Amniotic stem cell (primary cell): ENCODE data around the gene ELK4.
A peak's percentile ranks its signal among the peaks of the same experiment; 100 is the strongest.

Experiments
- DNase-seq: peaks from one replicate; lab custom pipeline; 2025; lab: John Stamatoyannopoulos, UW

ELK4 gene, protein sequence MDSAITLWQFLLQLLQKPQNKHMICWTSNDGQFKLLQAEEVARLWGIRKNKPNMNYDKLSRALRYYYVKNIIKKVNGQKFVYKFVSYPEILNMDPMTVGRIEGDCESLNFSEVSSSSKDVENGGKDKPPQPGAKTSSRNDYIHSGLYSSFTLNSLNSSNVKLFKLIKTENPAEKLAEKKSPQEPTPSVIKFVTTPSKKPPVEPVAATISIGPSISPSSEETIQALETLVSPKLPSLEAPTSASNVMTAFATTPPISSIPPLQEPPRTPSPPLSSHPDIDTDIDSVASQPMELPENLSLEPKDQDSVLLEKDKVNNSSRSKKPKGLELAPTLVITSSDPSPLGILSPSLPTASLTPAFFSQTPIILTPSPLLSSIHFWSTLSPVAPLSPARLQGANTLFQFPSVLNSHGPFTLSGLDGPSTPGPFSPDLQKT

DNA sequence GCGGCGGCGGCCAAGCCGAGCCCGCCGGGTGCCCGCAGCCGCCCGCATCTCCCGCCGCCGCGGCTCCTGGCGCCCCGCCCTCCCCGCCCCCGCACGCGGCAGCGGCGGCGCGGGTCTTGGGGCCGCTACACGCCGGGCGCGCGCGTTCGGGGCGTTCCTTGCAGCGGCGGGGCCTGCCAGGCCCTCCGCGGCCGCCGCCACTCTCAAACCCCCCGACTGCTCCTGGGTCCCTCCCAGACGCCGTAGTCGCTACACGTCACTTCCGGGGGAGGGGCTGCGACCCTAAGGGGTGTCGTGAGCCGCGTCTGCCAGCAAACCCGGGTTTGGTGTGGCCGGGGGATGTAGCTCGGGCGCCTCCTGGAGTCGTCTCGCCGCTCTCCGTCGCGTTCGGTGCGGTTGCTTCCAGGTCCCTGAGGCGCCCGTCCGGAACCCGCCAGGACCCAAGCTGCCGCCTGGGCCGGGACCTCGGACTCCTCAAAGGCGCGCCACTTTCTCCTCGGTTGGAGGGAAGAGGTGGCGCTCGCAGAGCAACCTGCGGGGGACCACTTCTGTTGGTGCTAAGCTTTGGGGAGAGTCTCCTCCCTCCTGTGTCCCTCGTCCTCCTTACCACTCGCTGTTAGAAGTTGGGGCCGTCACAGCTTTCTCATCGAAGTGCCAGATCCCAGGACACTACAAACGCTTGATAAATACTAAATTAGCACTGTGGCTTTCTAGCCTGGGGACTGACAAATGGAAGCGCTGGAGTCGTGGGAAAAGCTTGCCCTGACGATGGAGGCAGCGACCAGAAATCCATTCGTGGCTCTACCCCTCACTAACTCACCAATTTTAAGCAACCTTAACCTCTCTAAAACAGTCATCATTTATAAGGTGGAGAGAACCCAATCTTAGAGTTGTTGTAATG, at the start of gene ELK4:
Gene ELK4 (minus strand): TSS at position 244 of the 901 bp plus-strand sequence. CDS start 8,129 bp downstream, outside the sequence.
- peak; percentile 91 for DNase-seq

DNA sequence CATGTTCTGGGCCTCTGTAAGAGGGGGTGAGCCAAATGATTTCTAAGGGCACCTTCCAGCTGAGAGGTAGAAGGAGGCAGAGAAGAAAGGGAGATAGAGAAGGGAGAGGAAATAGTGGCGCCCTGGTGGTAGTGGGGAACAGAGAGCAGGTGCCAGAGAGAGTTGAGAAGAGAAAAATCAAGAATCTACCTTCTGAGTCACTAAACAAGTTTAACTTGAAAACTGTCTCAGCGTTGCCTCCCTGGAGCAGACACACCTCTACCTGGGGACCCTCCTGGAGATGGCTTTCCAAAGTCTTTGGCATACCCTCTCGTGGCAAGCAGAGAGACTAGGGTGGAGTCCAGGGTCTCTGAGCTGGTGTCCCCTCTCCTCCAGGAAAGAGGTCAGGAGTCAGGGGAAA, 49.6 kb upstream of the ELK4 start:
- DNase-seq, result no peak

DNA sequence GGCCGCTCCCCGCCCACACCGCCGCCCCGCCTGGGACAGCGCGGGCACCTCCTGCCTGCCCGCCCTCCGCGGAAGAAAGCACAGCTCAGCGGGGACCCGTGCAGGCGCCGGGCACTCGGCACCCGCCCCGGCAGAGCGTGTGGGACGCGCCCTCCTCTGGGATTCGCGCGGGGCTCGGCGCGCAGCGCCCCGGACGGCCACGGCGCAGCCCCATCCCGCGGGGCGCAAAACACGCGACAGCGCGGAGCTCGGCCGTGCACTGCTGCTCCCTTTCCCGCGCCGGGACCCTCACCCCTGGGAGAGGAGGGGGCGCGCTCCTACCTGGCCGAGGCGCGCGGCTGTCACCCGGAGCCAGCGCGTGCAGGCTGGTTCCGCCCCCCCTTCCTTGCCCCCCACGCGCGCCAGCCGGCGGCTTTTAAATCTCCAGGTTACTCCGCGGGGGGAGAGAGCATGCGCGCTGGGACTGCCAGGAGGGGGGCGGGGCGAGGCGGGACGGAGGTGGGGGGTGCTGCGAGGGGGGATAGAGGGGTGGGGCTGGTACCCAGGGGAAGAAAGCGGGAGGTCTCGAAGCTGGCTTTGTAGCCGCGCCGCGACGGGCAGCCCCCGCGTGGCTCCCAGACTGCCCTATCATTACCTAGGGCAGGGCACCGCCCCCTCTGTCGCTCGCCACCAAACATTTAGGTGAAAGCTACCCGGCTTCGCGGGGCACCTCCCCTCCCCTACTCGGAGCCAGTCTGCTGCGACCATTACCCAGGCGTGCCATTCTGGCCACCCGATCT, 48.5 kb upstream of the ELK4 start, which contains the start of gene SLC45A3:
Gene SLC45A3 (minus strand): TSS at position 437 of the 779 bp plus-strand sequence. CDS start 15,853 bp downstream, outside the sequence.
- no peak for DNase-seq

DNA sequence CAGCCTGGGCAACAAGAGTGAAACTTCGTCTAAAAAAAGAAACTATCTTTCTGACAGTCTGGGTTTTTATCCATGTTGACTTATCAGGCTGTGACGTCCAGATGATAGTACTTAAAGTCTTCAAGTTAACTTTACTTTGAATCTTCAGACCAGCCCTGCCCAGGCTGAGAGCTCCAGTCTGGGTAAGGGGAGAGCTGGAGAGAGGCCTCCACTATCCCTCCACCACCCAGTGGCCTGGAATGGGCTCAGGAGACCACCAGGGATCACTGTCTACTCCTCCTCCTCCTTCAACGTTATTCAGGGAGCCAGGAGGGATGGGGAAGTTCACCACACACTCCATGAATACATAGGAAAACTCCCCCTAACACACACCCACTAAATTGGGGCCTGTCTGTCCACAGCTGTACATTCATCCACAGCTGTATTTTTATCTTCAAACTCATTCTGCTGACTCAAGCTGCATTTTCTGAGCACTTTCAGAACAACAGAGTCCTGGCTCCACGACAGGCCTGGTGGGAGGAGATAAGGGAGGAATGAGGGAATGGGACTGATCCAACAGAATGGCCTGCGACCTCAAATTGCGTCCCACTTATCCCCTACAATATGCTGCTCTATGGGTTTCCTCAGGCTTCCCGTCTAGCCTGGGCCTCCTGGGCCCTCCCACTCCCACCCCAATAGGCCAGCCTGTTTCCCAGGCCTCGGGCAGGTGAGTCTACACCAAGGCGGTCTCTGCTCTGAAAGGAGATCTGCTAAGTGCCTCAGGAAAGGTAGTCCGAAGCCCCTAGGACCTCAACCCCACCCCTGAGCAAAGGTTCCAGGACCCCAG, 46.7 kb upstream of the ELK4 start:
- no peak for DNase-seq

DNA sequence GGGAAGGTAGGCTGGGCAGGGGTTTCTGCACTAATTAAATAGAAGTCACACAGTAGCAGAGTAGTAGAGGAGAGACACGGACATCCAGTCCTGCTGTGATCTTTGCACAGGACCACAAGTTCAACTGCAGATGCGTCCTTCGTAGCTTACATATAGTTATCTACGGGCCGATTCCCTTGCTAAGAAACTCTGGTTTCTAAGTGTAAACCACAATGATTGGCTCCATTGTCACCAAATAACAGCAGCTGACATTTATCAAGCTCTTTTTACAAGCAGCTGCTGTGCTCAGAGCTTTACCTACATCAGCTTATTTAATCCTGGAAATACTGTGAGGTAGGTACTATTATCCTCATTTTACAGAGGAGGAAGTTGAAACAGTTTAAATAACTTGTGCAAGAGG, 45.4 kb upstream of the ELK4 start:
- no peak for DNase-seq

DNA sequence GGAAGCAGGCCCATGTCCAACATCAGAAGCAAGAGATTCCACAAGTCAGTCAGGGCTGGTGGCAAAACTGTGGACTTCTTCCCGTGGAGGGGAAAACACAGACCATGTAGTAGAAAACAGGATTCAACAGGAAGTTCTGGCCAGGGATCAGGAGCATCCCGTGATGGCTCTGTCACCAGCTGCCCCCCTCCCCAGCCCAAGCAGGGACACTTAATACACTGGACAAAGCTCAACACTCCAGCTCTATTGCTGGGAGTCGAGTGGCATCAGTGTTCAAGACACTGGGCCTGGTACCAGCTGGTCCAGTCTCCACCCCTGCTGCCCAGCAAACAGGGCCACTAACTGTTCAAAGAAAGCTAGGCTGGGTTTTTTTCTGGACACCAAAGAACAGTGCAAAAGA, 44.8 kb upstream of the ELK4 start:
- no peak for DNase-seq

DNA sequence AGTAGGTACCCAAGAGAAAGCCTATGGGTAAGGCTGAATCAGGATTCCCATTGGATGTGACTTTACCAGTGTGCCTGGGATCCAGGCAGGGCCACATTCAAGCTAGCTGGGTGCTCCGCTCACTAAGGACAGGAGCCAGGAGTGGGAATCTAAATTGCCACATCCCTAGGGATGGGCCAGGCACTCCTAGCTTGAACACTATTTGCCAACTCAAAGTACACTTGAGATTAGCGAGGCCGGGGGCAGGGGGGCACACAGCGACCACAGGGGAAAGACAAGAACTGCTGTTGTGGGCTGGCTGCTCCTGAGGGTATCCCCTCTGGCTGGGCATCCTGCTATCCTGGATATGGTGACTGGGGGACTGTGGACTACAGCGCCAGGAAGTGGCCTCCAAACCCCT, 44.2 kb upstream of the ELK4 start:
- no peak for DNase-seq

DNA sequence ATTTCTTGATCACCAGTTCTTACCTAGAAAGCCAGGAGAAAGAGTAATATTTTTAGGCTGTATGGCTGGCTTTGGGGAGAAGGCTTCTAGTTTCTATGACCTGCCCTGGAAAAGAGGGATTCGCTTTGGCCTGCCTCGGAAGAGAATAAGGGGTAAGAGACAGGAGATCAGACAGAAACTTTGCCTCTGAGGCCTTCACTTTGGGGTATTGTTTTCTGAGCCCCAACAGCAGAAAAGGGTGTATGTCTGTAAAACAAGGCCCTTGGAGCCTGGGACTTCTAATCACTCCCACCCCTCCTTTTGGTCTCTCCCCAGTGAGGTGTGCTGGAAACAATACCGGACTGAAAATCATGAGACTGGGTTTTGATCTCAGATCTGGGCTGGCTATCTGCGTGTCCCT, 43.4 kb upstream of the ELK4 start:
- no peak for DNase-seq

DNA sequence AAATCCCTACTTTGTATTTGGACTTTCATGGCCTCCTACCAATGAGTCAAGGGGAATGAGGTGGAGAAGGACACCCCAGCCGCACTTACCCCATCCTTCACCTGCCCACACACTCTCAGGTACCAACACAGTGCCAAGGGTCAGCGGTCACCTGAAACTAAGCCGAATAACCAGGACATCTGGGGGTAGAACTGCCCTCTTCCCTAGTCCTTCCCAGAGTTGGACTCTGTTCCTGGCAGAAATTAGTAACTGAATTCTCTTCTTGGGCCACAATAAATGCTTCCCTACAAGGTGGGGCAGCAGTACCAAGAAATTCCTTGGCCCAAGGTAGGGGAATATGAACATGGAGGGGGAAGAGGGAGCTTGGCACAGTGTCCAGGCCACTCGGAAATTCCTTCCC, 41.2 kb upstream of the ELK4 start:
- no peak for DNase-seq

DNA sequence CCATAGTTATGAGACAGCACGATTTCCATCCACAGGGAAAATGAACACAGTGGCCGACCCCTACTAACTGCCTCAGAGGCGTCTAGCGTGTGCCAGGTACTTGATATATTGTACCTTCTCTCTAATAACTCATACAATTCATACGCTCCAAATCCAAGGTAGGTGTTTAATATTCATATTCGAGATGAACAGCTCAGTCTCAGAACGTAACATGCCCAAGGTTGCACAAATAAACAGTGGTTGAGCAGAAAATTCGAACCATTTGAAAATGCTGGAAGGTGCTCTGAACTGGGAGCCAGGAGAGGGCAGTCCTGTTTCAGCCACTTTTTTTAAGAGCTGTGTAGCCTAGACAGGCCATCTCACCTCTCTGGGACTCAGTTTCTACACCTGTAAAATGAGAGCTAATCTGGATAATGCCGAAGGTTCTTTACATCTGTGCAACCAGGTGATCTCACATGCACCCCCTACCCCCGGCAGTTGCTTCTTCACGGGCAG, 40.6 kb upstream of the ELK4 start:
- DNase-seq, result no peak

DNA sequence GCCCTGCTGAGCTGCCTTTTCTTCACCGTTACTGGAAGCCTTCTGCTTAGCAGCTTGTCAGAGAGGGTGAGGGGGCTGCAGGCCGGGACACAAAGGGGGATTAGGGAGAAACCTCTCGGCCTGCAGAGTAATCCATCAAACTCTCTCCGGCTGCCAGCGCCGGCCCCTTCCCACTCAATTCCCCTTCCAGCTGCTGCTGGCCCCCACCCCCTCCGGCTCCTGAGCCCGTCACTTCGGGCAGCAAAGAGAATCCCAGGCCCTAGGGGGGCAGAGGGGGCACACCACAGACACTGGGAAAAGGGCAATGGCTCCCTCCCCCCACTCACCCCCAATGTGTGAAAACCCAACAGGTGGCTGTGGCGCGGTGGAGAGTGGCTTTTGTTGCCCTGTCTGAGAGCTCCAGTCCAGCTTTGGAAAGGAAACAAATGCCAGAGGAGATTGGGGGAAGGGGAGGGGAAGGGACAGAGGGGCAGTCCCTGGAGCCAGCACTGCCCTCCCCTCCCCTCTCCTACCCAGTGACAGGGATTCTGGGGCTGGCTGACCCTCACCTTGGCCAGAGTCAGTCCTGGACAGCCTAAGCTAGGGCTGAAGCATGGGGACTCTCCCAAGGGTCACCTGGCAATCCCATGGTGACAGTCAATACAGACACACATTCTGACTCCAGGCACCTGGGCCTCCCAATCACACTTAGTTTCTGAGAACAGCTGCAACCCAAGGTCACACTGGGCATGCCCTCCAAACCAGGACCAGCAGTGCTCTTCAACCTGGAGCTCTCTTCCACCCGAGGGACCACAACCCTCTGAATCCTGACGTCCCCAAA, 39.0 kb upstream of the ELK4 start:
- DNase-seq, result no peak

DNA sequence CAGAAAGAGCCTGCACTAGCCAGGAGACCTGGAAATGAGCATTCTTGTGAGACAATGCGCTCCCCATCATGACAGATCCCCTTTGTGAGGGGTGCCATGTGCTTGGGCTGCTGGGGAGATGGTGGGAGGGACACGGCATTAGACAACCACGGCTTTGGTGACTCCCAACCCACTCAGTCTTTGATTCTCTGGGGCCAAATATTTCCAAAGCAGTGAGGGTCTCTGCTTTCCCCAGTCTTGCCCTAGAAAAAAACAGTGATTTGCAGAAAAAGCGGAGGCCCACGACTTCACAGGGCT, 38.3 kb upstream of the ELK4 start:
- no peak for DNase-seq

DNA sequence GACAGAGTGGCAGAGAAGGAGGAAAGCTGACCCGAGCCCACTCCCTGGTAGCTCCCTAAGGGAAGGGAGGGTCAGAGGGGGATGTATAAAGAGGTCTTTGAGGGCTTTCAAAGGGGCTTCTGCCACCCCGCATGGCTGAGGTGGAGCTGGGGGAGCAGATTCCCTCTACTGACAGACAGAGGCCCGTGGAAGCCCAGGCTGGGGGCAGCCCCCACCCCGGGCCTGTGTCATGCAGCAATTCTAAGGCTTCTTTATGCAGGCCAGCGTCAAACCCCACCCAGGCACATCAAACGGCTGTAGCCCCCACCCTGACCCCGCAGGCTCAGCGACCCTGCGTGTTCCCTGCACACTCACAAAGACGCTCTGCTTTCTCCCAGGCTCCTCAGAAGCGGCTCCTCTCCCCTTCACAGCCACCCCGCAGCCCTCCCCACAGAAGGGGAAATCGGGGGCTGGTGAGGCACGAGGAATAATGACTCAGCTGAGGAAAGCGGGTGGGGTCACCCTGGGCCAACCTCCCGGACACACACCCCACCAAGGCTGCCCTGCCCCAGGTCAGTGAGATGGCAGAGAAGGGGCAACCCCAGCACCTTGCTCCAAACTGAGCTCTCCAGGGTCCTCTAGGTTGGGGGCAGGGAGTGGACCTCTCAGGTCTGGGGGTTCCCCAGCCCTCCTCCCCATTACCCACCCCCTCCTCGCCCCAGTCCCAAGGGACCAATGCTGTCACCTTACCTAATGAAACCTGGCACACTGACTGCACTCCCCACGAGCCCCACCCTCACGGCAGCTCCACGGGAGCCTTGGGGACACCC, 37.7 kb upstream of the ELK4 start:
- no peak for DNase-seq

DNA sequence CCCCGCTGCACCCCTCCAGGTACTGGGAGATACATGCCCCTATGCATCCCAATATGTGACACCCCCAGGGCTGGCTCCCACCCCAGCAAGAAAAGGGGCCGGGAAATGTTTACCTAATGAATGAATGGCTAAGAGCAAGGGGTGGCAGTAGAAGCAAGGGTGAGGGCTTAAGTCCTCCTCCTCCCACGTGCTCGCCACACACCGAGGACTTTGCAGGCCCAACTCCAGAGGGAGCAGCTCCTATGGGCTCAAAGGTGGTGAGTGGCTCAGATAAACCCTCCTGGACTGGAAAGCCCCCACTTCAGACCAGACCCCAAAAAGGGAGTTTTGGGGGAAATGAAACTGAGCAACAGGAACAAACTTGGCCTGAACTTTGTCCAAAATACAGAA, 37.1 kb upstream of the ELK4 start:
- no peak for DNase-seq

DNA sequence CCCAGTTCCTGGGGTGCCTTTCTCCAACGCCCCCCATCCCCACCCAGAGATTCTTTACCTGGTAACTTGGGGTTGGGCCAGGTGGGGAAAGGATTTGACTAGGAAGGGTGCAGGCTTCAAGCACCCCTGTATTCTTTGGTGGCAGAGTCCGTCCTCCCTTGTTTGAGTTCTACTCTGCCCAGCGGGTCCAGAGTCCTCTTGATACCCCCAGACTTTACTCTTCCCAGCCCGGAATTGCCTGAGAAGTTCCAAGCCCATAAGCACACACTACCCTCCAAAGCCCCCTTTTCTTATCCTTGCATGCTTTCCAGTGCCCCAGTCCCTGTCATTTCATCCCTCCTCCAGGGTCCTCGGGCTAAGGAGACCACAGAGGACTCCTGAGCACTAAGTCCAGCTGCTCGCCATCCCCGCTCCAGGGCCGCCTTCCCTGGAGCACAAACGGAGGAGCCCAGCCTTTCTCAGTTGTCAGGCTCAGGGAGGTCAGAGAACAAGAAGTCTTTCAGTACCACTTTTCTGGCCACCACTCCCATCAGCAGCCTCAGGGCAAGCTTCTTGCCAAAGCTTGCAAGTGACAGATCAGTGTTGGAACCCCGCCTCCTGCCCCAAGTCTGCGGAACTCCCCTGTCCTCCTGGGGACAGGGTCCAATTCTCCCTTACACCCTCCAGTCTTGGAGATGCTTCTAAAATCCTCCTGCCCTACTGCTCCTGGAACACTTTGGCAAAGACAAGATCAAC, 36.3 kb upstream of the ELK4 start:
- DNase-seq, result no peak

DNA sequence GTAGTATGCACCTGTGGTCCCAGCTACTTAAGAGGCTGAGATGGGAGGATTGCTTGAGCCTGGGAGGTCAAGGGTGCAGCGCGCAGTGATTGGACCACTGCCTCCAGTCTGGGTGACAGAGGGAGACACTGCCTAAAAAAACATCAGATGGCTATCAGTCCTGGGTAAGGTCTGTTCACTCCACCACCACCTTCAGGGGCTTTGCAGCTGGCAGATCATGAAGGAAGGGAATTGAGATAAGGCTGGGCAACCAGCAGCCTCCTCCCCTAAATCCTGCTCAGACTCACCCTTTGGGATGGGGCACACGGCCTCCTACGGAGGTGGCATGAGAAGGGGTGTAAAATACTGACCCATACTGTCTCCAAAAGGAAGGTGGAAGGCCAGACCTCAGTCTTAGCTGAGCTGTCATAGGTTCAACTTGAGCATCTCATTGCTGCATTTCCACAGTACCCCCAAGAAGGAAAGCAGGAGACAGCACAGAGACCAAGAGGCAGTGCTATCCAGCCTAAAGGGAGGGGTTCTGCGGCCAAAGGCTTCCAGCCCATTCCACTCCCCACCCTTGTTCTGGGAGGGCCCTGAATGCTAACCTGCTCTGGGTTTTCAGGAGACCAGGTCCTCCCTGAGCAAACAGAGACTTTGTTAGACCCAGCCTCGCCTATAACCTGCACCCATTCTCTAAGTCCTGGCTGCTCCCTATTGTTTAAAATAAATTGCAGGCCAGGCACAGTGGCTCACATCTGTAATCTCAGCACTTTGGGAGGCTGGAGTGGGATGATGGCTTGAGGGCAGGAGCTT, 34.8 kb upstream of the ELK4 start:
- DNase-seq, result no peak

DNA sequence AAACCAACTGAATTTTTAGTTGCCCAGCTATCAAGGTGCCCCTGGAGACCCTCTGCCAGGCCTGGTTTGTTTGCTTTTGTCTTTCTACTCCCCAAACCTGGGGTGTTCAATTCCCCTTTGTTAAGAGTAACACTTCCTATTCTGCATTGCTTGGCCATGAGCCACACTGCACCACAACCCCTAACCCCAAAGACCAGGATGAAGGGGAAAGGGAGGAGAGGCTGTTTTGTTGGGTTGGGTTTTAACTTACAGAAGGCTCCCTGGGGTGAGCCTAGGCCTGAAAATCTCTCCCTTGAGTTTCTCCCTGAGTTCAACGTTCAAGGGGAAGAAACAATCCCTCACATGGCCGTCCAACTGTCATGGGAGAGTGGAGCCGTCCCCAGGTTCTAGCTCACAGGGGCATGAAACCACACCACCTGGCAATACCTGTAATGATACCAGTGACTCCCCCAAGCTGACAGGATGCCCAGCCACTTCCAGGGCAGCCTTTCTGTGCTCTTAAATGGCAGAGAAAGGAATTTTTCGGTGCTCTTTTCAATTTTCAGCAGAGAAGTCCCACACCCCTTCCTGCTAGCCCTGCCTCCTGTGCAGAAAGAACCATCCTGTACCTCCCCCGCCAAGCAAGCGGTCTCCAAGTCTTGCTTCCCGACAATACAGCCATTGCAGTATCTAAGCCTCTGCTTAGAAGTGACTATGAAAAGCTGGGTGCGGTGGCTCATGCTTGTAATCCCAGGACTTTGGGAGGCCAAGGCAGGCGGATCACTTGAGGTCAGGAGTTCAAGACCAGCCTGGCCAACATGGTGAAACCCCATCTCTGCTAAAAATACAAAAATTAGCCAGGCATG, 33.6 kb upstream of the ELK4 start:
- no peak for DNase-seq
